ENCODE results near the gene DENND1B. TPM values are rescaled to one million over a fixed set of nuclear protein-coding genes. Genes with fewer than 3 reads are reported as not detected.

The DENND1B gene
- total and polyA plus RNA-seq, 2 of the 8 experiments (the other 6 are each of a cell fraction or from before 2014, with no cell fraction given): 0.74 to 3.3 TPM

DNA sequence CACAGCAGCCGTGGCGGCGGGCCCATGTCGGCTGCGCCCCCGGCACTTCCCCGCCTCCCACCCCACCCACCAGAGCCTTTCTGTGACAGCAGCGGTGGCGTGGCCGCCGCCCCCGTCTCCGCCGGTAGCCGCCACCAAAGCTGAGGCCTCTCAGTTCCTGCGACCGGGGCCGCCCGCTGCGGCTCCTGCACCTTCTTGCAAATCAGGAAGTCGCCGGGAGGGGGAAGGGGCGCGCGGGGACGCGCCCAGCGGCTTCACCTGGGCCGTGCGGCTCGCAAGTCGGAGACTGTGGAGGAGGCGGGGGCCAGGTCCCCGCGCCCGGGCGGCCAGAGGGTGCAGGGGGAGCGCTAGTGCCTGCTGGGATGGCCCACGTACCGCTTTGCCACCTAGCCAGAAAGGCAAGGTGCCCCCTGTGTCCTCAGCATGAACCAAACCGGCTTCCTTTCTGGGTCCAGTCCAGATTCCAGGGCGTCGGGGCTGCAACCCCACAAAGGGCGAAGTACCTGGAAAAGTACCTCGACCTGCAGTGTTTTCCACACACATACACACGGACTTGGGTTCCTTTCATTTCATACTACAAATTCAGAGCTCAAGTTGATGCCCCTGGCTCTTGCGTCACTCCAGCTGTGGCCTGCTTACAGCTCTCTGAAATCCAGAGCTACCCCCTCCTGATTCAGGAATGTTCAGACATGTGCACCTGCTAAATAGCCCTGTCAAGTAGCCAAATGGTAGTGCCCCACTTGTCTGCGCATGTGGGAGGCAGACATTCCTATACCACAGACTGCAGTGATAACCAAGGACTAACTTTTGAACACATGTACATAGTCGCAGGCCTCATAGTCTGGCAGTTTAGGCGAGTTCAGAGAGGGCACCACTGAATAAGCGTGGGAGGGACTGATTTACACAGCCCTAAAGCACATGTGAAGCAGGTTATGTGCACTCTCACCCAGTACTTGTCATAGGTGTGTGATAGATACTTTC is at the start of gene DENND1B (continued):
- TF ChIP-seq RBBP5 (IDR thresholded peaks at IDR 0.05; ENCODE audit: borderline replicate concordance, low read depth, low read length) (peak; percentile 92), KDM4A (IDR thresholded peaks at IDR 0.05; ENCODE audit: low read depth, low read length, severe bottlenecking) (peak; percentile 94), ZNF274 (IDR thresholded peaks at IDR 0.05; ENCODE audit: borderline replicate concordance, extremely low read depth, low read length) (no peak), EGR1 (IDR thresholded peaks at IDR 0.05; ENCODE audit: borderline replicate concordance, low read depth, low read length) (peak; percentile 67; the same call in 1 of the 2 replicates)

All from H1 (cell line).